OCI-LY7 (cell line): ENCODE measurements around the gene LARGE1. TPM values are rescaled to one million over a fixed set of nuclear protein-coding genes. Genes with fewer than 3 reads are reported as not detected.

Experiments
- BruUV-seq: library from RNA; stranded (reverse); fragments of 400-500 nt; replicated peaks from 2 replicates; lab custom pipeline; 2021; lab: Mats Ljungman, UMichigan
- CTCF ChIA-PET: fragments of 300-600 bp; sonication (Branson Sonifier 250); formaldehyde crosslinking; loops from one replicate; lab custom pipeline; 2022; ENCODE audit warnings: antibody characterized with exemption; ENCODE audit not compliant: unreplicated experiment; lab: Charles Lee
- POLR2A ChIA-PET: fragments of 300-600 bp; sonication (Branson Sonifier 250); formaldehyde crosslinking; loops from one replicate; lab custom pipeline; 2022; ENCODE audit warnings: antibody characterized with exemption; lab: Charles Lee
- DNase-seq: peaks from one replicate; pipeline ENCODE4 v3.0.0-alpha.2; 2015; ENCODE audit warnings: low spot score
- H2AFZ ChIP-seq: fragments of 200-600 bp; sonication (generic), shearing (Covaris generic); 2 replicates; pipeline ENCODE4 v1.6.1; 2014; ENCODE audit warnings: mild to moderate bottlenecking, antibody characterized with exemption, low read length, moderate library complexity
- H3K27ac ChIP-seq: fragments of 200-600 bp; sonication (generic); 2 replicates; pipeline ENCODE4 v1.5.1; 2014; ENCODE audit warnings: mixed run types, low read depth, mild to moderate bottlenecking, moderate library complexity, low read length, inconsistent platforms; ENCODE audit not compliant: poor library complexity, severe bottlenecking
- H3K36me3 ChIP-seq: fragments of 200-600 bp; sonication (generic); 2 replicates; pipeline ENCODE4 v1.6.1; 2014; ENCODE audit warnings: mild to moderate bottlenecking, antibody characterized with exemption, low read length, moderate library complexity, mixed read lengths; ENCODE audit not compliant: insufficient read depth
- H3K4me1 ChIP-seq: fragments of 200-600 bp; sonication (generic); 2 replicates; pipeline ENCODE4 v1.5.1; 2014; ENCODE audit warnings: mild to moderate bottlenecking, low read length; ENCODE audit not compliant: insufficient read depth, poor library complexity, severe bottlenecking
- H3K4me2 ChIP-seq: fragments of 200-600 bp; sonication (generic); 2 replicates; pipeline ENCODE4 v1.6.1; 2014; ENCODE audit warnings: mild to moderate bottlenecking, low read length
- H3K4me3 ChIP-seq: fragments of 200-600 bp; sonication (generic); 2 replicates; pipeline ENCODE4 v1.5.1; 2014; ENCODE audit warnings: mild to moderate bottlenecking, low read depth, low read length; ENCODE audit not compliant: poor library complexity, severe bottlenecking
- H3K79me2 ChIP-seq: fragments of 200-600 bp; sonication (generic); 2 replicates; pipeline ENCODE4 v1.6.1; 2016; ENCODE audit warnings: low read depth, mild to moderate bottlenecking, low read length, moderate library complexity, mixed read lengths; ENCODE audit not compliant: insufficient read depth
- H3K9me2 ChIP-seq: fragments of 200-600 bp; sonication (generic); 2 replicates; pipeline ENCODE4 v1.6.1; 2016; ENCODE audit warnings: mild to moderate bottlenecking, low read length, mixed read lengths; ENCODE audit not compliant: insufficient read depth
- H3K9me3 ChIP-seq: fragments of 200-600 bp; sonication (generic); 2 replicates; pipeline ENCODE4 v1.6.1; 2014; ENCODE audit warnings: mild to moderate bottlenecking, mixed run types, low read length, mixed read lengths
- H4K20me1 ChIP-seq: fragments of 200-600 bp; sonication (generic); 2 replicates; pipeline ENCODE4 v1.6.1; 2014; ENCODE audit warnings: mild to moderate bottlenecking, antibody characterized with exemption, low read length, moderate library complexity, mixed read lengths; ENCODE audit not compliant: insufficient read depth
- CTCF ChIP-seq: fragments of 200-600 bp; sonication (generic); conservative IDR thresholded peaks from 2 replicates; pipeline ENCODE4 v1.5.1; 2014; ENCODE audit warnings: mild to moderate bottlenecking, antibody characterized with exemption, low read length, moderate library complexity, mixed read lengths
- EZH2phosphoT487 ChIP-seq: fragments of 200-600 bp; sonication (generic); IDR thresholded peaks from 2 replicates; pipeline ENCODE4 v1.6.1; 2018; ENCODE audit warnings: low read depth, borderline replicate concordance, mild to moderate bottlenecking, mixed run types, antibody characterized with exemption, low read length, moderate library complexity, mixed read lengths
- intact Hi-C: fragments of 100-400 bp; cut with micrococcal nuclease; formaldehyde crosslinking; loops from one replicate; pipeline ENCODE4 v1.10.0; 2022; ENCODE audit not compliant: unreplicated experiment
- total RNA-seq, 2 experiments: library from RNA; depleted of rRNA in 1 of 2; stranded (reverse); fragments of >200 nt in 1 of 2; shearing (Covaris generic) in 1 of 2; gene quantifications; 2 replicates each; pipeline ENCODE4 v1.2.3, GENCODE V29; 2014 to 2022

The LARGE1 gene
- total RNA-seq, 2 experiments from 2014 or later = 31.5 to 31.9 TPM

- BruUV-seq = no TSS peak
- POLR2A ChIA-PET = no interaction called here
Observed at GRCh38 chr22:33474587-33474986, 445.7 kb downstream of the LARGE1 start.

GRCh38 chr22:33472462-33473344 lies 447.6 kb downstream of the LARGE1 start:
- no TSS peak for BruUV-seq
- Histone ChIP-seq H3K4me3 (no peak overlapping the region), H3K36me3 (no peaks in the 10 kb centered on the region)

More at GRCh38 chr22:33474587-33474986, 445.7 kb downstream of the LARGE1 start:
- Histone ChIP-seq H4K20me1 (no peaks in the 10 kb centered on the region), H3K27ac (no peak overlapping the region), H3K9me3 (no peaks in the 10 kb centered on the region), H3K4me3 (no peak overlapping the region), H3K36me3 (no peaks in the 10 kb centered on the region), H3K9me2 (no peaks in the 10 kb centered on the region), H3K4me2 (no peak overlapping the region), H2AFZ (no peak overlapping the region), H3K79me2 (no peaks in the 10 kb centered on the region), H3K4me1 (peaks cover 5% of the 10 kb centered on the region)
- CTCF ChIA-PET = interaction anchor here (0.5 kb wide), 1 partner anchor 144 kb away, joined by 3 read pairs; no protein-coding TSS in a partner anchor
- intact Hi-C loops = no loop called here
- no peak for DNase-seq
- TF ChIP-seq CTCF (no peak), EZH2phosphoT487 (no peak)

More at GRCh38 chr22:33472462-33473344, 447.6 kb downstream of the LARGE1 start:
- CTCF ChIA-PET = no interaction called here
- no peak overlapping the region for H3K4me2 ChIP-seq
- DNase-seq = no peak
- H3K27ac ChIP-seq = no peak overlapping the region
- no peaks in the 10 kb centered on the region for H4K20me1 ChIP-seq
- TF ChIP-seq CTCF = no peak
- no peaks in the 10 kb centered on the region for H3K9me3 ChIP-seq
- H3K79me2 ChIP-seq = no peaks in the 10 kb centered on the region
- no peaks in the 10 kb centered on the region for H3K9me2 ChIP-seq
- POLR2A ChIA-PET = no interaction called here
- intact Hi-C loops = no loop called here
- no peak overlapping the region for H2AFZ ChIP-seq
- peaks cover 5% of the 10 kb centered on the region for H3K4me1 ChIP-seq
